GM12872 (cell line): ENCODE data around the gene RAB44.

ENCODE experiments used
- TF ChIP-seq, protein P1 (sequence below): IDR thresholded peaks from 3 replicates; pipeline ENCODE4 v1.5.1; 2011; ENCODE audit warnings: low read depth, mild to moderate bottlenecking, low read length, moderate library complexity; ENCODE audit not compliant: insufficient read depth

RAB44 gene

DNA sequence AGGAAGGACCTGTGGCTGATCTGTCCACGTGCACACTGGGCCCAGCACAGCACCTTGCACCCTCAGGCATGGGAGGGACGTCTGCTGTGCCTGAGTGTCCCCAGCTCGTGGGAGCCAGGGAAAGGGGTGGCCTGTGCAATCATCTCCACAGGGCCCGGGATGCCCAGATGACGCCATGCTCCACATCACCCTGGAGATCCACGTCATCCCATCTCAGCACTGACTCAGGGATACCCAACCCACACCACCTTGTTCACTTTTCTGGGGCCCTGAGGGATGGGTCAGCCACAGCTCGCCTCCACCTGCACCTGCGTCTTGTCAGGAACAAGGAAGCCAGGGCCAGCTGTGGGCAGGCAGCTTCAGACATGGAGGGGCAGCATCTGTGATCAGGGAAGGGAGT, 48.2 kb downstream of the RAB44 start:
- TF ChIP-seq, protein P1, sequence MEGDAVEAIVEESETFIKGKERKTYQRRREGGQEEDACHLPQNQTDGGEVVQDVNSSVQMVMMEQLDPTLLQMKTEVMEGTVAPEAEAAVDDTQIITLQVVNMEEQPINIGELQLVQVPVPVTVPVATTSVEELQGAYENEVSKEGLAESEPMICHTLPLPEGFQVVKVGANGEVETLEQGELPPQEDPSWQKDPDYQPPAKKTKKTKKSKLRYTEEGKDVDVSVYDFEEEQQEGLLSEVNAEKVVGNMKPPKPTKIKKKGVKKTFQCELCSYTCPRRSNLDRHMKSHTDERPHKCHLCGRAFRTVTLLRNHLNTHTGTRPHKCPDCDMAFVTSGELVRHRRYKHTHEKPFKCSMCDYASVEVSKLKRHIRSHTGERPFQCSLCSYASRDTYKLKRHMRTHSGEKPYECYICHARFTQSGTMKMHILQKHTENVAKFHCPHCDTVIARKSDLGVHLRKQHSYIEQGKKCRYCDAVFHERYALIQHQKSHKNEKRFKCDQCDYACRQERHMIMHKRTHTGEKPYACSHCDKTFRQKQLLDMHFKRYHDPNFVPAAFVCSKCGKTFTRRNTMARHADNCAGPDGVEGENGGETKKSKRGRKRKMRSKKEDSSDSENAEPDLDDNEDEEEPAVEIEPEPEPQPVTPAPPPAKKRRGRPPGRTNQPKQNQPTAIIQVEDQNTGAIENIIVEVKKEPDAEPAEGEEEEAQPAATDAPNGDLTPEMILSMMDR = no peak

DNA sequence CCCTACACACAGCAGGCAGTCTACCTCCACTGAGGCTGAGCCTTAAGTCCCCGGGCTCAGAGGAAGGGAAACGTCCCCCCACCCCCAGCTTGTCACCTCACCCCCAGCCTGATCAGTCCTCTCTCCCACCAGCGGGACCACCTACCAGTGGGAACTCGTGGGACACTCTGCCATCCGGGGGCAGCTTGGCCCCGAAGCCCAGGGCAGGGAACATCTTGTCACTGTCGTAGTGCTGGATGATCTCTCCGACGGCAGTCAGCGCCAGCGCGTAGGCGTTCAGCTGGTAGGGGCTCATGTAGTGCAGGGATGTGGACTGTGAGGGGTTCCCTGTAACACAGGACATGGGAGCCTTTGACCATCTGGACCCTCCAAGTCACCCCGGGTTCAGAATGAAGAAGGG, 48.6 kb downstream of the RAB44 start:
- TF ChIP-seq, protein P1 = no peak

DNA sequence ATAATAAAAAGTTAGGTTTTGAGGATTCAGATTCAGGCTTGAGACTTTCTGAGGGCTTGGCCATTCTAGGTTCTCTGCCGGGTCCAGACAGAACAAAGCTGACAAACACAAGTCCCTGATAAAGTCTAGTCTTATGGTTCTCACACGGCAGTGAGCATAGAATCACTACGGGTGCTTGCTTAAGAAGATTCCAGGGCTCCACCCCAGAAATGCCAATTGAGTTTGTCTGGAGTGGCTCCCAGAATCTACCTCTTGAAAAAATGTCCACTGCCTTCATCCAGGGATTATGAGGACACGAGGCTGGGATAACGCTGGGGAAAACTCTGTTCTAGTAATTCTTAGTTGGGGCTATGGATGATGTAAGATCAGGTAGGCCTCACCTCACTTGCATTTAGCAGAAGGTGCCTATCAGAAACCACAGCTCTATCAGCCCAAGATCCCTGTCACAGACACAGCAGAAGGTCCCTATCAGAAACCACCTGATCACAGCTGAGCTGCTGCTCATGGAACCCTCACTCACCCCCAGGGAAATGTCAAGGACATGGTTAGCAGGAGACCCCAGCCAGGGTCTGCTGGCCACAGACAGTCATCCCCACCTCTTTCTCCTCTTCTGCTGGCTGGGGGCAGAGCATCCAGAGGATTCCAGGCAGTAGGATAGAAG, 52.3 kb downstream of the RAB44 start:
- TF ChIP-seq, protein P1 = no peak

DNA sequence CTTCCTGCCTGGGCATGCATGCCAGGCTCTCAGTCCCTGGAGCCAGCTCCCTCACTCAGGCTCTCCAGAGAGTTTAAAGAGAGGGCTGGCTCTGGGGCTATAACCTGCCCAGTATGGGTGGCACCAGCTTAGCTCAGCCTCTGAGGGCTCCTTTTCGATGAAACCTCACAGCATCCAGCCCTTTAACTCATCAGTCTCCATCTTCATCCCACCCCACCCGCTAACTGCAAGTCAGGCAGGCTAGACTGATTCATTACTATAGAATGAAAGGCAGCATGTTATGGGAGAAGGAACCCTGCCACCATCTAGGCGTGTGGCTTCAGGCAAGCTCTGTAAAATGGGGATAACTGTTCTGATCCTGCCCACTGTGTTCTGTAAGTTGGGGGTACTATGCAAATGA, 53.5 kb downstream of the RAB44 start:
- TF ChIP-seq, protein P1 = no peak

DNA sequence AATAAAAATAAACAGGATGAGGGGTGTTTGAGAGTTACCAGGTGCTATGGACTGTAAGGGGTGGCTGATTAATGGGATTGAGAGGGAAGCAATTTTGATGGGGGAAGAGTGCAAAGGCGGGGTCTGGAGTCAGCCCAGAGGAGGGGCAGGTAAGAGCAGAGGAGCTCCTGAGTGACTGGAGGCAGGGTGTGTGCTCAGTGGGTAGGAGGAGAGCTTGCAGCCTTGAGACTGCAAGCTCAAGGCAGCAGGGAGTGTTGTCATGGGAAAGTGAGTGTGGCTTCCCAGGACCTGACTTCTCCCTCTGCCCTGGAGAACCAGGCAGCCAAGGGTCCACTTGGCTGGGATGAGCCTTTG, 54.2 kb downstream of the RAB44 start:
- TF ChIP-seq, protein P1 = no peak

DNA sequence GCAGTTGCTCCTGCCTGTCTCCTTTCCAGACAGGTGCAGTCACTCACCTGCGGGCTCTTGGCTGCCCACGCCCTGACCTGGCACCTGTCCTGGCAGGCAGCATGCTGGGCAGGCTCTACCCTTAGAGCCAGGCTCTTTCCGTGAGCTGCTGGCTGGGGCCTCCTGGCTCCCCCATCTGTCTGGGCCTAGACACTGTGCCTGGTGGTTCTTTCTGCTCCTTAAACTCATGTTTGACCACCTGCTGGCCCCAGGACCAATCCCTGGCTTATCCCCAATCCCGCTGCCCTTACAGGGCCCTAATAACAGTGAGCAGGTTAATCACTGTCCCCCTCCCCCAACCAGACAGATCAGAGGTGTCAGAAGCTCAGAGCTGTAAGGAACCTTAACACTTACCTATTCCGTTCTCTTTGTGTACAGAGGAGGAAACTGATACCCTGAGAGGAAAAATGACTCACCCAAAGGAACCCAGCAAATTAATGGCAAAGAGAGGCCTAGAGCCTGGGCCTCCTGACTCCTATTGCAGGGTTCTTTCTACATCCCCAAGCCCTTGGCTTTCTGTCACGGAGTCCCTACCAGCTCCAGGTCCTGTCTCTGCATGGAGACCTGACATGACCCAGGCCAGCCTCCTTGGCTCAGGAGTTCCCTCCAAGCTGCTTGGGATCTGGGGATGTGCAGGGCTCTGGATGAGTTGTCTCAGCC, 54.7 kb downstream of the RAB44 start:
- TF ChIP-seq, protein P1 = no peak

DNA sequence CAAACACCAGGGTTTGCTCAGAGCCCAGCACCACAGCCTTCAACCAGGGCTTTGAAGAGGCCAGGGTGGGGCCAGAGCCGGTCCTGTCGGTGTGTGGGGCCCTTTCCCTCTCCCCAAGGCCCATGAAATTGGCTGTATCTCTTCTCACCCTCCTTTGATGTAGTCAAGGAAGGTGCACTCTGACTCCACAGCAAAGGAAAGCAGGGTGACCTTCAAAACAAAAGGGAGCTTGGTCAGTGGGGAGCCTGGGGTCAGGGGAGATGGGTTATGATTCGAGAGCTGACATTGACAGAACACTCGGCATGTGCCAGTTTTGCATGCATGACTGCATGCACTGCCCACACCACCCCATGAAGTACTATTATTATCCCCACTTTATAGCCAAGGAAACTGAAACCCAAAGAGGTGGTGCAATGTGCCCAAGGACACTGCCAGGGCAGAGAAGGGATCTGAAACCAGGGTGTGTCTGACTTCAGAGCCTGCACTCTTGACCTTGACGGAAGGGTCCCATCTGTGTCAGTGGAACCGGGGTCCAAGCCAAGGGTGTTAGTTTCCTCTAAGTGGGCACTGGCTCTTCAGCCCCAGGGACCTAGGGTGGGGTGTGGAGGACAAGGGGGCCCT, 55.4 kb downstream of the RAB44 start:
- TF ChIP-seq, protein P1 = no peak
